ENCODE results near the gene GALP.
"Not testable (repeated sequence)": the region's sequence is repeated elsewhere in the genome, so short reads cannot be mapped to it uniquely, and the experiment has no call there.

The GALP gene

DNA sequence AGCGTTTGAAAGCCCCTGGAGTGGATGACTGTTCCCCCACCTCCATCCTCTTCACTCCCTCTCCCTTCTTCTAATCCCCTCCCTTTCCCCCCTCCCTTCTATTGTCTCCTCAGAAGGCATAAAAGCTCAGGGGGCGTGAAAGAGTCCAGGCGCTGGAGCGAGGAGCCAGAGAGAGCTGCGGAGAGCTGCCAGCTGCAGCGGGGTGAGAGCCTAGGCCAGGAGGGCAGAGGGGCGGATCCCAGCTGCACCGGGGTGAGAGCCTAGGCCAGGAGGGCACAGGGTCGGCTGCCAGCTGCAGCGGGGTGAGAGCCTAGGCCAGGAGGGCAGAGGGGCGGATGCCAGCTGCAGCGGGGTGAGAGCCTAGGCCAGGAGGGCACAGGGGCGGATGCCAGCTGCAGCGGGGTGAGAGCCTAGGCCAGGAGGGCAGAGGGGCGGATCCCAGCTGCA is at the start of gene GALP:
Gene GALP, plus strand, starts transcription at position 148 of the 447 bp plus-strand sequence. CDS start 1,101 bp downstream, outside the sequence.
- DNase-seq (ENCODE audit: extremely low spot score, insufficient read length, low read depth) = not testable (repeated sequence)

DNA sequence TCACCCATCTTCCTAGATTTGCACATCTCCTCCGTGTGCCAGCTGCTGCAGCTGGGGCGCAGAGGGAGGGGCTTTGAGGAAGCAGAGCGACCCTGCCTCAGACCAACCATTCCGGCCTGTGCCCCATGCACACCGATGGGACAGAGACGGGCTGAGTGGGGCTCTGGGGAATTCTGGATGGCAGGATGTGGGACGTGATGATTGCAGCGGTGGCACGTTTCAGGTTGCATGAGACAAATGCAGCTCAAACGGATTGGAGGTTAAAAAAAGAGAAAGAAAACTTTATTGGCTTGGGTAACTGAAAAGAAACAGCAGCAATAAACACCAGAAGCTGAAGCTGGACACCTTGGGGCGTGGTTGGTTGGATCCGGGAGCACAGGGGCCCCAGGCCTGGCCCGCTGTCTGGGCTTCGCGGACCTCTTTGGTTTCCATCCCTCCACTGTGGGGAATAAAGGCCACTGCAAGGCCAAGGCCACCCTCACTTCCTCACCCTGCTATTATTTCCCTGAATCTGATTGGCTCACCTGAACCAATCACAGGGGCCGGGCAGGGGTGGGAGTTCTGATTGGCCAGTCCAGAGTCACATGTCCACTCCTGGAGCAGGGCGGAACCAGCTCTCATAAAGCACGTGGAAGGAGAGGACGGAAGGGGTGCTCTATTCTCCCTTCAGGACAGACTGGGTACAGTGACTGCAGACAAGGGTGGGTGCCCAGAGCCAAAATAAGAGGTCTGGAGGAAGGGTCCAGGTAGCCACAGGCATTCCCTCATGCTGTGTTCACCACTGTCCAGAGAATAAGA is 48.6 kb upstream of the GALP start:
- FAIRE-seq = no peak
- no peak for DNase-seq (ENCODE audit: extremely low spot score, insufficient read length, low read depth)

More for the DNA sequence above, at the start of gene GALP:
- FAIRE-seq = not testable (repeated sequence)

- DNase-seq (ENCODE audit: extremely low spot score, insufficient read length, low read depth) = no peak
- no peak for FAIRE-seq
Observed at GRCh38 chr19:56130006-56130405, 45.8 kb upstream of the GALP start.

- DNase-seq (ENCODE audit: extremely low spot score, insufficient read length, low read depth) (no peak), FAIRE-seq (no peak)
Observed at GRCh38 chr19:56131651-56132050, 44.2 kb upstream of the GALP start.

DNA sequence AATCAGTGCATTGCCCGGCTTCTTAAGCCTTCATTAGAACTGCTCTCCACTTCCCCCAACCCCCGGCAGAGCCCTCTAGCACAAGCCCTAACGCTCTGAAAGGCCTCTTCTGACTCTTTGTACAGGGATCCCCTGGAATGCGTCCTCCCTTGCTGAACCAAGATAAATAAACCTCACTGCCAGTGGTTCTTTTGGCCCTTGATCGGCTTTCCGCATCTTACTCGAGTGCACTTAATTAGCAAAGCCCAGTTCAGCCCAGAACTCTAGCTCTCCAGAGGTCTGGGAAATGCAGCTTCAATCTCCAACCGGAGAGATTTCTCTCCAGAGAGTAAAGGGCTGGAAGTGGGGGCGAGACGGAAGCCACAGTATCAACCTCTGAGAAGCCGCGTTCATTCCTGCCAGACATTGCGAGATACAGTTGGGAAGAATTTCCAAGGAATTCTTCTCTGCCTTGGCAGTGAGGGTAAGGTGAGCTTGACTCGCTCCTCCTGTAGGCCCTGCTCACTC is 43.4 kb upstream of the GALP start:
- no peak for FAIRE-seq
- no peak for DNase-seq (ENCODE audit: extremely low spot score, insufficient read length, low read depth)

GRCh38 chr19:56133858-56134653 is 41.8 kb upstream of the GALP start:
- peak; percentile 69 for FAIRE-seq
- no peak for DNase-seq (ENCODE audit: extremely low spot score, insufficient read length, low read depth)

- DNase-seq (ENCODE audit: extremely low spot score, insufficient read length, low read depth) (no peak), FAIRE-seq (no peak)
Observed at GRCh38 chr19:56134654-56134921, 41.2 kb upstream of the GALP start.

DNA sequence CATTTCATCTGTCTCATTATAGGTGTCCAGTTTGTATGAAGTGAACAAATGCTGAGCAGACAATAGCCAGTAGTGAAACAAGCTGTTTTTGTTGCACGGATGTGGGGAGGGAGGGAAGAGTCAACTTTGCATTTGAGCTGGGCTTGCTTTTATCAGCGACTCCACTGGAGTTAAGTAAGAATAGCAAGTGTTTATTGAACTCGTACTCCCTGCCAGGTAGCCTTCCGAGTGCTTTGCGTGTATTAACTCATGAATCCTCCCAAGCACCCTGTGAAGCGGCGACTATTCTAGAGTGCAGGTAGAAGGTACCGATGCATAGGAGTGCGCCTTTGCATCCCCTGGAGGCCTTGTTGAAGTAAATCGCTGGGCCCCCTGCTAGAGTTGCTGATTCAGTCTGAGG is 39.4 kb upstream of the GALP start:
- FAIRE-seq = no peak
- no peak for DNase-seq (ENCODE audit: extremely low spot score, insufficient read length, low read depth)

GRCh38 chr19:56137405-56137804 is 38.4 kb upstream of the GALP start:
- DNase-seq (ENCODE audit: extremely low spot score, insufficient read length, low read depth) (no peak), FAIRE-seq (no peak)

DNA sequence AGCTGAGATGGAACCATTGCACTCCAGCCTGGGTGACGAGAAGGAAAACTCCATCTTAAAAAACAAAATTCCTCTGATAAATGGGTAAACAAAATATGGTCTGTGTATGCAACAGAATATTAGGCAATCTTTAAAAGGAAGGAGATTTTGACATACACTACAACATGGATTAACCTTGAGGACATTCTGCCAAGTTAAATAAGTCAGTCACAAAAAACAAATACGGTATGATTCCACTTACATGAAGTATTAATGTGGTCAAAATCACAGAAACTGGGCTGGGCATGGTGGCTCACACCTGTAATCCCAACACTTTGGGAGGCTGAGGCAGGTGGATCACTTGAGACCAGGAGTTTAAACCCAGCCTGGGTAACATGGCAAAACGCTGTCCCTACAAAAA is 37.7 kb upstream of the GALP start:
- DNase-seq (ENCODE audit: extremely low spot score, insufficient read length, low read depth) (no peak), FAIRE-seq (no peak)

GRCh38 chr19:56139847-56140582 is 35.8 kb upstream of the GALP start:
- no peak for FAIRE-seq
- DNase-seq (ENCODE audit: extremely low spot score, insufficient read length, low read depth) = no peak

GRCh38 chr19:56140583-56141416 is 35.0 kb upstream of the GALP start, which contains the start of gene ZNF444:
Gene ZNF444, plus strand, starts transcription at chr19:56141287. Its CDS starts 5,625 bp downstream, at chr19:56146912.
- peak; percentile 98 for FAIRE-seq
- peak; percentile 97 for DNase-seq (ENCODE audit: extremely low spot score, insufficient read length, low read depth)

GRCh38 chr19:56141417-56141993 is 34.3 kb upstream of the GALP start:
- FAIRE-seq = no peak
- DNase-seq (ENCODE audit: extremely low spot score, insufficient read length, low read depth) = no peak

DNA sequence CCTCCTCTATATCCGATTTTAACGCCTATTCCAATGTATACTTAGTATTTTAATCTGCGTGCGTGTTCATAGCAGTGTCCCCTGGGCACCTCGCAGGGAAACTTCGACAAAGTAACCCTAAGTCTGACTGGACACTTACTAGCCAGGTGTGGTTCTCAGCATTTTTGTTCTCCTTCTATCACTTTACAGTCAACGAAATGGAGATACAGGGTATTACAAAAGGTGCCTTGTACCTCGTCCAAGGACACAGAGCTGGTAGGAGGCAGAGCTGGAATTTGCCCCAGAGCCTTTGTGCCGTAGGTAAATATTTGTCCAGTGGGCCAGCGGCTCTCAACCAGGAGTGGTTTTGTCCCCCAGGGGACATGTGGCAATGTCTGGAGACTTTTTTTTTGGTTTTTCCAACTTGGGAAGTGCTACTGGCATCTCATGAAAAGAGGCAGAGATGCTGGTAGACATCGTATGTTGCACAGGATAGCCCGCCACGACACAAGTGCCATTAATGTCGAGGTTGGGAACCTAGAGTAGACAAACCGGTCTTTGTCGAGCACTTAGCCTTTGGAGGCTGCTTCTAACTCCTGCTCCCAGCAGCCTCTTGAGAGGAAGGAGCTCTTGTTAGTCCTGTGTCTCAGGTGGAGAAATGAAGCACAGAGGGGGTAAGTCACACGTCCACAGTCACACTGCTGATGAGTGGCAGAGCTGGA is 33.6 kb upstream of the GALP start:
- DNase-seq (ENCODE audit: extremely low spot score, insufficient read length, low read depth) (no peak), FAIRE-seq (no peak)

- FAIRE-seq (no peak), DNase-seq (ENCODE audit: extremely low spot score, insufficient read length, low read depth) (no peak)
Observed at GRCh38 chr19:56142897-56143434, 32.8 kb upstream of the GALP start.

- FAIRE-seq (no peak), DNase-seq (ENCODE audit: extremely low spot score, insufficient read length, low read depth) (no peak)
Observed at GRCh38 chr19:56144376-56144775, 31.4 kb upstream of the GALP start.

DNA sequence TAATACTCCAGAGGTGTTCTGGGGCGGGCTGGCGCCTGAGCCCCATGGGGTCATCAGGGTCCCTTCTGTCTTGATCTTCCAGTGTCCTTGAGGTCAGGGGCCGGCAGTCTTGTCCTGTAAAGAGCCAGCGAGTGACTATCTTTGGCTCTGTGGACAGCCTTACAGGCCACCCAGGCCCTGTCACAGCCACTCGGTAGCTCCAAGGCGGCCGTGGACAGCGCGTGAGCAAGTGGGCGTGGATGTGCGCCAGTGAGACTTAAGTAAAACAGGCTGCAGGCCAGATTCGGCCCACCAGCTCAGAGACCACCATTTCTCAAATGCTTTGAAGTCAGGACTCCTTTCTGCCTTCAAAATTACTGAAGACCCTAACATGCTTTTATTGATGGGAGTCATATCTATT is 31.0 kb upstream of the GALP start:
- no peak for DNase-seq (ENCODE audit: extremely low spot score, insufficient read length, low read depth)
- no peak for FAIRE-seq

DNA sequence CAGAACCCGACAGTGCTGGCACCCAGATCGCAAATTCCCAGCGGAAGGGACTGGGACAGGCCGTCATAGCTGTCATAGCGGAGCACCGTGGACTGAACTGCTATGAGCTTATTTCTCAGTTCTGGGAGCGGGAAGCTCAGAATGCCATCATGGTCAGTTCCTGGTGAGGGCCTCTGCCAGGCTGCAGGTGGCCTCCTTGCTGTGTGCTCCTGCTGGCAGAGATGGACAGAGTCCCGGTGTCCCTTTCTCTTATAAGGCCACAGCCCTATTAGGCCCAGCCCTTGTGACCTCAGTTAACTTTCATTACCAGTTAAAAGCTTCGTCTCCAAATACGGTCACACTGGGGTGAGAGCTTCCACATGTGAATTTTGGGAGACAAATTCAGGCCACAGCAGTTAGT is 30.1 kb upstream of the GALP start:
- FAIRE-seq = no peak
- no peak for DNase-seq (ENCODE audit: extremely low spot score, insufficient read length, low read depth)
